CD14-positive monocyte (primary cell): Measurements from ENCODE around the gene GYS1. TPM values are rescaled to one million over a fixed set of nuclear protein-coding genes. Genes with fewer than 3 reads are reported as not detected.

Source experiments
- DNase-seq, 3 donors: peaks; one replicate each; pipeline ENCODE4 v3.0.0-alpha.2; 2011 to 2022
- H2AFZ ChIP-seq: 2 replicates; pipeline ENCODE4 v1.6.0; 2012; ENCODE audit warnings: mild to moderate bottlenecking, low read depth, low read length, inconsistent platforms; ENCODE audit not compliant: insufficient read depth, poor library complexity, severe bottlenecking
- H3K27ac ChIP-seq, 2 donors: 1 replicate in 1 of 2; 2 replicates in 1 of 2; pipeline ENCODE4 v1.5.1; 2012 to 2013; ENCODE audit warnings: low read length in 2 of 2, control low read depth in 1 of 2, inconsistent platforms in 1 of 2, low read depth in 1 of 2, mild to moderate bottlenecking in 1 of 2
- H3K27me3 ChIP-seq, 2 donors: one replicate each; pipeline versions ENCODE4 v1.6.0 to v1.6.1; 2011 to 2013; ENCODE audit warnings: low read length in 2 of 2; ENCODE audit not compliant: control insufficient read depth in 2 of 2, insufficient read depth in 2 of 2
- H3K36me3 ChIP-seq, 2 donors: replicated peaks in 1 of 2; 1 replicate in 1 of 2; 2 replicates in 1 of 2; pipeline versions ENCODE4 v1.5.1 to v1.6.1; 2012 to 2013; ENCODE audit warnings: low read length in 2 of 2, control low read depth in 1 of 2, inconsistent platforms in 1 of 2, mild to moderate bottlenecking in 1 of 2; ENCODE audit not compliant: insufficient read depth in 2 of 2, control insufficient read depth in 1 of 2
- H3K4me1 ChIP-seq, 2 donors: 1 replicate in 1 of 2; 2 replicates in 1 of 2; pipeline versions ENCODE4 v1.5.1 to v1.6.1; 2012 to 2013; ENCODE audit warnings: low read length in 2 of 2, control low read depth in 1 of 2, inconsistent platforms in 1 of 2, mild to moderate bottlenecking in 1 of 2, moderate library complexity in 1 of 2; ENCODE audit not compliant: insufficient read depth in 2 of 2, control insufficient read depth in 1 of 2
- H3K4me2 ChIP-seq: replicated peaks from 2 replicates; pipeline ENCODE3; 2012; ENCODE audit warnings: low read length, moderate library complexity, mild to moderate bottlenecking; ENCODE audit not compliant: poor library complexity, severe bottlenecking; ENCODE audit errors: extremely low read depth
- H3K4me3 ChIP-seq, 3 experiments: fragments of 200-600 bp in 1 of 3; sonication (generic) in 1 of 3; replicated peaks in 1 of 3; 1 replicate in 2 of 3; 2 replicates in 1 of 3; pipeline ENCODE4 v1.5.1; 2011 to 2013; ENCODE audit warnings: low read length in 3 of 3, mild to moderate bottlenecking in 3 of 3, control low read depth in 2 of 3, low read depth in 2 of 3, inconsistent platforms in 1 of 3, moderate library complexity in 1 of 3
- H3K79me2 ChIP-seq: 2 replicates; pipeline ENCODE4 v1.6.0; 2012; ENCODE audit warnings: mild to moderate bottlenecking, control low read depth, inconsistent platforms, low read length, moderate library complexity; ENCODE audit not compliant: insufficient read depth
- H3K9ac ChIP-seq: 2 replicates; pipeline ENCODE4 v1.6.0; 2017; ENCODE audit warnings: low read length, mild to moderate bottlenecking; ENCODE audit not compliant: insufficient read depth, poor library complexity, severe bottlenecking
- H3K9me3 ChIP-seq, 2 donors: replicated peaks in 1 of 2; 1 replicate in 1 of 2; 2 replicates in 1 of 2; pipeline versions ENCODE4 v1.5.1 to v1.6.1; 2012 to 2013; ENCODE audit warnings: low read length in 2 of 2, control low read depth in 1 of 2; ENCODE audit not compliant: control insufficient read depth in 1 of 2, insufficient read depth in 1 of 2
- H4K20me1 ChIP-seq: 2 replicates; pipeline ENCODE4 v1.6.0; 2012; ENCODE audit warnings: mild to moderate bottlenecking, low read length, control low read depth, moderate library complexity; ENCODE audit not compliant: insufficient read depth
- H3K27ac Mint-ChIP-seq, 7 donors: one replicate each; pipeline ENCODE4 v1.8.0; 2020; ENCODE audit warnings: mild to moderate bottlenecking in 7 of 7, mixed read lengths in 7 of 7, moderate library complexity in 6 of 7, inconsistent platforms in 2 of 7
- H3K27me3 Mint-ChIP-seq, 3 donors: one replicate each; pipeline ENCODE4 v1.8.0; 2021 to 2022; ENCODE audit warnings: low read depth in 3 of 3, mild to moderate bottlenecking in 3 of 3, mixed read lengths in 3 of 3, moderate library complexity in 3 of 3, inconsistent platforms in 1 of 3
- H3K36me3 Mint-ChIP-seq, 2 donors: one replicate each; pipeline ENCODE4 v1.8.0; 2020; ENCODE audit warnings: mixed read lengths in 2 of 2, inconsistent platforms in 1 of 2, mild to moderate bottlenecking in 1 of 2
- H3K4me1 Mint-ChIP-seq: one replicate; pipeline ENCODE4 v1.8.0; 2020; ENCODE audit warnings: mild to moderate bottlenecking, mixed read lengths
- H3K4me3 Mint-ChIP-seq, 2 donors: one replicate each; pipeline ENCODE4 v1.8.0; 2020; ENCODE audit warnings: mild to moderate bottlenecking in 2 of 2, mixed read lengths in 2 of 2, moderate library complexity in 1 of 2
- H3K9me3 Mint-ChIP-seq, 7 donors: one replicate each; pipeline ENCODE4 v1.8.0; 2020 to 2022; ENCODE audit warnings: mixed read lengths in 7 of 7, mild to moderate bottlenecking in 6 of 7, moderate library complexity in 6 of 7, inconsistent platforms in 2 of 7
- CTCF ChIP-seq: fragments of 200-600 bp; IDR thresholded peaks from one replicate; pipeline ENCODE4 v1.8.0; 2022; ENCODE audit warnings: antibody characterized with exemption, mild to moderate bottlenecking
- WGBS: methylation state at CpG from one replicate; pipeline ENCODE4 v1.1.5; 2013; ENCODE audit warnings: missing lambda C conversion rate; ENCODE audit not compliant: insufficient coverage; 5-methylcytosine and 5-hydroxymethylcytosine counted together
- intact Hi-C, 2 donors: fragments of 100-400 bp; cut with micrococcal nuclease; formaldehyde crosslinking; loops; one replicate each; pipeline versions ENCODE4 v1.15.0 to v1.15.1; 2023
- polyA plus RNA-seq, 3 donors: library from polyadenylated mRNA; depleted of rRNA in 1 of 3; unstranded in 2 of 3; stranded (reverse) in 1 of 3; fragments of 300-500 nt in 2 of 3; fragments of >200 nt in 1 of 3; fragmentation: Illumina TruSeq in 2 of 3; gene quantifications; 1 replicate in 2 of 3; 2 replicates in 1 of 3; pipeline ENCODE4 v1.2.3, GENCODE V29; 2012 to 2021

Gene GYS1
- polyA plus RNA-seq, 3 donors, result 13.3 to 26.0 (median 21.3) TPM

- Mint-ChIP-seq H3K27me3 (peaks cover 0 to 5% (median 0%) of the 10 kb centered on the region in 3 donors), H3K4me3 (no peak overlapping the region), H3K27ac (peak overlapping the region in 2 of 7 donors; percentile 36 to 46), H3K9me3 (no peaks in the 10 kb centered on the region), H3K4me1 (no peaks in the 10 kb centered on the region), H3K36me3 (peaks cover 53 to 91% of the 10 kb centered on the region in 2 donors)
- Histone ChIP-seq H3K27me3 (no peaks in the 10 kb centered on the region), H4K20me1 (no peaks in the 10 kb centered on the region), H3K9me3 (no peaks in the 10 kb centered on the region), H3K9ac (no peak overlapping the region), H3K4me3 (no peak overlapping the region), H2AFZ (no peak overlapping the region), H3K79me2 (peaks cover 17% of the 10 kb centered on the region), H3K27ac (peak overlapping the region in 1 of 2 donors; percentile 26), H3K4me1 (peaks cover 0 to 4% of the 10 kb centered on the region in 2 donors), H3K4me2 (no peak overlapping the region), H3K36me3 (peaks cover 49 to 86% of the 10 kb centered on the region in 2 donors)
- no peak for DNase-seq
- no peak for TF ChIP-seq CTCF
- intact Hi-C loops, result no loop called here
- no CpG with 5 or more reads among the region's 3 CpGs for WGBS
Observed at GRCh38 chr19:48986211-48986610, 6.9 kb downstream of the GYS1 start.

DNA sequence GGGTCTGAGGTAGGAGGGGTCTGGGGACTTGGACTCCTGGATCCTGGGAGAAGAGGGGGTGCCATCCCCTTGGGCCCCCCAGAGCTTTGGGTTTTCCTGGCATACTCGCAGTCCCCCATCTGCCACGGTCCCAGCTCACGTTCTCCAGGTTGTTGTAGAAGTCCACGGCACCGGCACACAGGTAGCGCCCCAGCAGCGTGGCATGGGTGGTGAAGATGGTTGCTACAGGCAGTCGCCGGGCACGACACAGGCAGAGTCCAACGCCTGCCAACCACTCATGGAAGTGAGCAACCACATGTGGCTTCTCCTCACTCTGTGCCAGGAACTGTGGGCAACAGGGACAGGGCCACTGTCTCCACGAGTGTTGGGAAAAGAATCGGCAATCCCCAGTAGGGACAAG, 7.4 kb downstream of the GYS1 start:
- no peaks in the 10 kb centered on the region for H3K9me3 Mint-ChIP-seq
- 93% methylated on average over 13 of the region's 13 CpGs for WGBS
- Histone ChIP-seq H3K27ac (peak overlapping the region in 1 of 2 donors; percentile 26), H2AFZ (no peak overlapping the region), H4K20me1 (no peaks in the 10 kb centered on the region), H3K4me1 (no peaks in the 10 kb centered on the region), H3K9ac (no peak overlapping the region), H3K4me2 (no peak overlapping the region), H3K9me3 (no peaks in the 10 kb centered on the region), H3K4me3 (no peak overlapping the region), H3K36me3 (peaks cover 49 to 90% of the 10 kb centered on the region in 2 donors), H3K27me3 (no peaks in the 10 kb centered on the region), H3K79me2 (peaks cover 12% of the 10 kb centered on the region)
- peaks cover 53 to 91% of the 10 kb centered on the region in 2 donors for H3K36me3 Mint-ChIP-seq
- intact Hi-C loops, result no loop called here
- peaks cover 0 to 5% (median 0%) of the 10 kb centered on the region in 3 donors for H3K27me3 Mint-ChIP-seq
- no peak for TF ChIP-seq CTCF
- H3K4me3 Mint-ChIP-seq, result no peak overlapping the region
- no peak for DNase-seq
- H3K4me1 Mint-ChIP-seq, result no peaks in the 10 kb centered on the region
- peak overlapping the region in 2 of 7 donors; percentile 36 to 61 for H3K27ac Mint-ChIP-seq
